C4-2B (cell line): Measurements from ENCODE around the gene DHTKD1.

ENCODE experiments used
- ZFX ChIP-seq: fragments of 450-650 bp; IDR thresholded peaks from 2 replicates; pipeline ENCODE4 v1.6.1; 2017
- TF ChIP-seq, protein P1 (sequence below): fragments of 450-650 bp; conservative IDR thresholded peaks from 2 replicates; pipeline ENCODE4 v1.5.1; 2017; ENCODE audit warnings: mild to moderate bottlenecking

DNA sequence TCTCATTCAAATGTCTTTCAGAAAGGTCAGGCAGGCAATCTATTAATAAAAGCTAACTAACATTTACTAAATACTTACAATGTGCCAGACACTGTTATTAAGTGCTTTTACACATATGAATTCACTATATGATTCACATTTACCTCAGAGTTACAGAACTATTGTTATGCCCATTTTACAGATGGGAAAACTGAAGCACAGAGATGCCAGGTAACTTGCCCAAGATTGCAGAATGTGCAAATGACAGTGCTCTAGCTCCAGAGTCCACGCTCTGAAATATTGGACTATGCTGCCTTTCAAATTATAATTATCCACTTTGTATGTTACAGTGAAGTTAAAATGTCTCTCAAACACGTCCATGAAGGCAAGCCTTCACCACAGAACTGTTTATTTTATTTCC, 48.2 kb upstream of the DHTKD1 start:
- TF ChIP-seq, protein P1, sequence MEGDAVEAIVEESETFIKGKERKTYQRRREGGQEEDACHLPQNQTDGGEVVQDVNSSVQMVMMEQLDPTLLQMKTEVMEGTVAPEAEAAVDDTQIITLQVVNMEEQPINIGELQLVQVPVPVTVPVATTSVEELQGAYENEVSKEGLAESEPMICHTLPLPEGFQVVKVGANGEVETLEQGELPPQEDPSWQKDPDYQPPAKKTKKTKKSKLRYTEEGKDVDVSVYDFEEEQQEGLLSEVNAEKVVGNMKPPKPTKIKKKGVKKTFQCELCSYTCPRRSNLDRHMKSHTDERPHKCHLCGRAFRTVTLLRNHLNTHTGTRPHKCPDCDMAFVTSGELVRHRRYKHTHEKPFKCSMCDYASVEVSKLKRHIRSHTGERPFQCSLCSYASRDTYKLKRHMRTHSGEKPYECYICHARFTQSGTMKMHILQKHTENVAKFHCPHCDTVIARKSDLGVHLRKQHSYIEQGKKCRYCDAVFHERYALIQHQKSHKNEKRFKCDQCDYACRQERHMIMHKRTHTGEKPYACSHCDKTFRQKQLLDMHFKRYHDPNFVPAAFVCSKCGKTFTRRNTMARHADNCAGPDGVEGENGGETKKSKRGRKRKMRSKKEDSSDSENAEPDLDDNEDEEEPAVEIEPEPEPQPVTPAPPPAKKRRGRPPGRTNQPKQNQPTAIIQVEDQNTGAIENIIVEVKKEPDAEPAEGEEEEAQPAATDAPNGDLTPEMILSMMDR, result no peak
- TF ChIP-seq ZFX, result no peak
